HG03378 (cell line): Measurements from ENCODE around the gene HELT.
"Not testable (repeated sequence)": the region's sequence is repeated elsewhere in the genome, so short reads cannot be mapped to it uniquely, and the experiment has no call there.

ENCODE experiments used
- ATAC-seq: cut with Tn5 transposase; IDR thresholded peaks from one replicate; pipeline ENCODE4 v1.9.1; 2021; ENCODE audit warnings: mild to moderate bottlenecking, moderate library complexity; ENCODE audit not compliant: unreplicated experiment

HELT gene

GRCh38 chr4:185035284-185035683 is 17.0 kb downstream of the HELT start:
- ATAC-seq = no peak

DNA sequence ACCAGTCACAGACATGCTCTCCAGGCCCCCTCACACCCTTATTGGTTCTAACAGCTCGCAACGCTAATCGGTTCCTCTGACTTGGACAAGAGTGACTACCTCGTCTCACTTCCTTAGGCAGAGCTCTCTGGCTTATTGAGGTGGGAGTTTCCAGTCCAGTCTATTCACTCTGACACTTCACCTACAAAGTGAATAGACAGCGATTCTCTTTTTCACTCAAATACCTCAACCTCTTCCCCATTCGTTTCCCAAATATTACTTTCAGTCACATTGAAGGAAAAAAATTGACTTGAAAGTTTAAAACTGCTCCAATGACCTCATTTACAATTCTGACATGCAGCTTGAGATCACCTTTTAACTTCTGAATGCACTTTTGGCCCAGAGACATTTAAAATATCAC is 17.7 kb downstream of the HELT start:
- ATAC-seq = no peak

GRCh38 chr4:185036842-185037241 is 18.6 kb downstream of the HELT start:
- ATAC-seq = no peak

DNA sequence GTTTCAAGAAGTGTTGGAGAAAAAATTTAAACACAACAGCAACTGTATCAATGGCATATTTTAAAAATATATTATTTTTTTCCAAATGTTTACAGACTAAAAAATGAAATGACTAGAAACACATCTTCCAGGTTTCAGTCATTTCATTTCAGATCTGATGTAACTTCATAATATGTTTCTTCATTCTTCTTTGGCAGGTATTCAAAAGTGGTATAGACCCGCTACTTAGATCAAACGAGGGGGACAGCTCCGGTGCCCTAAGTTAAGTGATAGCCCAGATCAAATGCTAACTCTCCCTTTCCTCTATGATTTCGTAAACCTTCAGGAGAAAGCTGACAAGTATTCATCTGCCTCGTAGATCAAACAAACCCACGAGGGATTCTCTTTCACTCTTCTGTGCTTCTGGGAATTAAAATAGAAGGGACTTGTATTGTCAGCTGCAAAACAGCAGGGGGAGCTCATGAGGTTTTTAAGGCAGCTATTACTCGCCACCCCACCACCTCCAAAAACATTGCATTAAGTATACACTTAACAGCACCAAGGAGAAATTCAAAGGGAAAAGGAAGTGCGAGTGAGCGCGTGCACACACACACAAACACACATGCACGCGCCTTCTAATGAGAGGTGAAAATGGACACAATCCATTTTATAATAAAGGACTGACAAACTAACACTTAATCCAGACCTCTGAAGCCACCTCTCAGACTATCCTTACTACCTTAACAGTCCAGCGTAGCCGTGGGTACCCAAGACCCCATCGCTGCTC is 21.4 kb downstream of the HELT start:
- peak; percentile 81 for ATAC-seq

GRCh38 chr4:185040523-185040922 is 22.2 kb downstream of the HELT start:
- ATAC-seq = no peak

- ATAC-seq = not testable (repeated sequence)
Measured at GRCh38 chr4:185050286-185050685, 32.0 kb downstream of the HELT start.

- not testable (repeated sequence) for ATAC-seq
Measured at GRCh38 chr4:185051283-185051682, 33.0 kb downstream of the HELT start.

- ATAC-seq = no peak
Measured at GRCh38 chr4:185053746-185054145, 35.5 kb downstream of the HELT start.

GRCh38 chr4:185054272-185054671 is 36.0 kb downstream of the HELT start:
- ATAC-seq = no peak

GRCh38 chr4:185054886-185055285 is 36.6 kb downstream of the HELT start:
- no peak for ATAC-seq

GRCh38 chr4:185061610-185062009 is 43.3 kb downstream of the HELT start:
- no peak for ATAC-seq

GRCh38 chr4:185062606-185063005 is 44.3 kb downstream of the HELT start:
- ATAC-seq = no peak

GRCh38 chr4:185066179-185066578 is 47.9 kb downstream of the HELT start:
- ATAC-seq = no peak

GRCh38 chr4:185068837-185069236 is 50.5 kb downstream of the HELT start:
- no peak for ATAC-seq
